Endometrial microvascular endothelial cells (primary cell): Measurements from ENCODE around the gene ELMO1. TPM values are rescaled to one million over a fixed set of nuclear protein-coding genes. Genes with fewer than 3 reads are reported as not detected.

Experiments used
- in situ Hi-C: cut with HindIII; loops from 2 replicates; pipeline ENCODE4 v1.10.0; 2017; ENCODE audit warnings: low sequenced_read_pairs, low pct_unique_long_range_greater_than_20kb; ENCODE audit errors: inconsistent ontology term
- total RNA-seq: library from RNA; depleted of rRNA; stranded (reverse); fragments of >200 nt; gene quantifications from one replicate; pipeline ENCODE4 v1.2.3, GENCODE V29; 2015; ENCODE audit errors: inconsistent ontology term

ELMO1 gene
- total RNA-seq, 1 donor from 2014 or later: 24.7 TPM

- in situ Hi-C loops: no loop called here
These were observed 595.7 kb downstream of the ELMO1 start for GRCh38 chr7:36852931-36853330.

- in situ Hi-C loops: no loop called here
These were observed 596.6 kb downstream of the ELMO1 start for GRCh38 chr7:36852017-36852416.

- in situ Hi-C loops: no loop called here
These were observed 597.3 kb downstream of the ELMO1 start for GRCh38 chr7:36851382-36851781.

GRCh38 chr7:36847946-36848345, 600.7 kb downstream of the ELMO1 start:
- in situ Hi-C loops: no loop called here

GRCh38 chr7:36844374-36844773, 604.3 kb downstream of the ELMO1 start:
- in situ Hi-C loops: no loop called here

GRCh38 chr7:36840904-36841303, 607.8 kb downstream of the ELMO1 start:
- in situ Hi-C loops: no loop called here

GRCh38 chr7:36838616-36839225, 609.9 kb downstream of the ELMO1 start:
- in situ Hi-C loops: no loop called here

- in situ Hi-C loops: no loop called here
These were observed 617.6 kb downstream of the ELMO1 start for GRCh38 chr7:36831049-36831448.

- in situ Hi-C loops: no loop called here
These were observed 620.6 kb downstream of the ELMO1 start for GRCh38 chr7:36827726-36828703.

GRCh38 chr7:36825501-36825900, 623.2 kb downstream of the ELMO1 start:
- in situ Hi-C loops: no loop called here

- in situ Hi-C loops: no loop called here
These were observed 625.3 kb downstream of the ELMO1 start for GRCh38 chr7:36823353-36823752.

- in situ Hi-C loops: no loop called here
These were observed 627.0 kb downstream of the ELMO1 start for GRCh38 chr7:36821617-36822016.

GRCh38 chr7:36820527-36821170, 628.0 kb downstream of the ELMO1 start:
- in situ Hi-C loops: no loop called here

GRCh38 chr7:36819639-36820038, 629.0 kb downstream of the ELMO1 start:
- in situ Hi-C loops: no loop called here

GRCh38 chr7:36814311-36814710, 634.4 kb downstream of the ELMO1 start:
- in situ Hi-C loops: no loop called here

- in situ Hi-C loops: no loop called here
These were observed 636.9 kb downstream of the ELMO1 start for GRCh38 chr7:36811807-36812206.

GRCh38 chr7:36810489-36810888, 638.2 kb downstream of the ELMO1 start:
- in situ Hi-C loops: no loop called here

- in situ Hi-C loops: no loop called here
These were observed 638.6 kb downstream of the ELMO1 start for GRCh38 chr7:36810032-36810431.

GRCh38 chr7:36809510-36809909, 639.2 kb downstream of the ELMO1 start:
- in situ Hi-C loops: no loop called here

- in situ Hi-C loops: no loop called here
These were observed 639.6 kb downstream of the ELMO1 start for GRCh38 chr7:36809086-36809485.
